GM21723 (cell line): ENCODE measurements around the gene RTF2.
A peak's percentile ranks its signal among the peaks of the same experiment; 100 is the strongest.
"Not testable (repeated sequence)": the region's sequence is repeated elsewhere in the genome, so short reads cannot be mapped to it uniquely, and the experiment has no call there.

Experiments
- ATAC-seq: cut with Tn5 transposase; IDR thresholded peaks from one replicate; pipeline ENCODE4 v1.9.1; 2021; ENCODE audit warnings: mild to moderate bottlenecking, moderate library complexity; ENCODE audit not compliant: unreplicated experiment

RTF2 gene

DNA sequence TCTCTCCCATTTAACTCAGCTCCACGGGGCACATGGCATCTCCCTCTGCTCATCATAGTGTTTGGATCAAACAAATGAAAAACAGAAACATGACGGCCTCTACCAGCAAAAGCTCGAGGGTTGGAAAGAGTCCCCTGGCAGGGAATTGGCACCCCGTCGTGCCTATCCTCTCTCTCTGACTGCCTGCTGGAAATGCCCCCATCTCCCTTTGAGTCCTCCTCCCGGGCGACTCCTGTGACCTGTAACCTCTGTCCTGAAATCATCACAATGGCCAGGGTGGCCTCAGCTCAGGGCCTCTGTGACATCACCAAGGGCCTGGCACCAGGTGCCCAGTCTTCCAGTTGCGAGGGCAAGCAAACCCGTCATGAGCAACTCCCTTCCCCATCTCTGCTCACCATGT, 64.5 kb downstream of the RTF2 start, which contains the start of gene FAM209B:
TSS of gene FAM209B (plus strand) at position 301 of the 400 bp plus-strand sequence. CDS start at position 397, 96 bp downstream.
- not testable (repeated sequence) for ATAC-seq

DNA sequence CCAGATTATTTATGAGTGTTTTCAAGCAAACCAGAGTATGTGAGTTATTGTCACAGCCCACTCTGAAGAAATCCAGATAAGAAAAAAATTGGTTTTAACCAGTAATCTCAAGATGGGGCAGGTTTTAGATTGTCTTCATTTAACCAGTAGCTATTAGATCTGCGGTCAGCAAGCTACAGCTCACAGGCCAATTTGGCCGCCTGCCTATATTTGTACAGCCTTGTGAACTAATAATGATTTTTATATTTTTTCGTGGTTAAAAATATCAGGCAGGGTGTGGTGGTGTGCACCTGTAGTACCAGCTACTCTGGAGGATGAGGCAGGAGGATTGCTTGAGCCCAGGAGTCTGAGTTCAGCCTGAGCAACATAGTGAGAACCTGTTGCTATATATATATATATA, 69.6 kb downstream of the RTF2 start:
- no peak for ATAC-seq

DNA sequence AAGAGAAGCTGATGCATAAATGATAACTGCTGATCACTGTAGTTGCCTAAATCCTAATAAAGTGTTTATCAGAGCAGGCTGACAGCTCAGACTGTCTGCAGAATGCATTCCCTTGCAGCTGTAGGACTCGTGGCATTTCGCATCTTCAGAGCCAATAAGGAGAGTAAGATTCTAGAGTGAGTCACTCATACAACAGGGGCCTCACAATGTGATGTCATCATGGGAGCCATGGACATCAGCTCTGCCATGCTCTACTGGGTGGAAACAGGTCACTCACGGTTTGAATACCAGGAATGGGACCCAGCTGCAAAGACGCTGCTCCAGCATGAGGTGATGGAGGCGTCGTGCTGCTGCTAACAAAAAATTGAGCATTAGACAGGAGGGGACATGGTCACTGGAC, 72.0 kb downstream of the RTF2 start:
- no peak for ATAC-seq

DNA sequence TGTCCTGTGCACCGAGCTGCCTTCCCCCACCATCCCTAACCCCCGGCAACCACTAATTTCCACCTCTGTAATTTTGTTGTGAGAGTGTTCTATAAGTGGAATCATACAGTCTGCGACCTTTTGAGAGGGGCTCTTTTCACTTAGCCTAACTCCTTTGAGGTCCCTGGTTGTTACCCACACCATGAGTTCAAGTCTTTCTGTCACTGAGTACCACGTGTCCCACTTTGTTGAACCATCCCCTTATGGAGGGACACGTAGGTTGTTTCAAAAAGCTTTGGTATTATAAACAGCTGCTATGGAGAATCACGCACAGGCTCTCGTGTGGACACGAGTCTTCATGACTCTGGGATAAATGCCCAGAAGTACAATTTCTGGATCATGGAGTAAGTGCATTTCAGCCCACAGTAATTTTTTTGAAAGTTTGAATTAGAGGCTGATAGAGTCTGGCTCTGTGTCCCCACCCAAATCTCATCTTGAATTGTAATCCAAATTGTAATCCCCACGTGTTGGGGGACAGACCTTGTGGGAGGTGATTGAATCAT, 74.1 kb downstream of the RTF2 start:
- no peak for ATAC-seq

DNA sequence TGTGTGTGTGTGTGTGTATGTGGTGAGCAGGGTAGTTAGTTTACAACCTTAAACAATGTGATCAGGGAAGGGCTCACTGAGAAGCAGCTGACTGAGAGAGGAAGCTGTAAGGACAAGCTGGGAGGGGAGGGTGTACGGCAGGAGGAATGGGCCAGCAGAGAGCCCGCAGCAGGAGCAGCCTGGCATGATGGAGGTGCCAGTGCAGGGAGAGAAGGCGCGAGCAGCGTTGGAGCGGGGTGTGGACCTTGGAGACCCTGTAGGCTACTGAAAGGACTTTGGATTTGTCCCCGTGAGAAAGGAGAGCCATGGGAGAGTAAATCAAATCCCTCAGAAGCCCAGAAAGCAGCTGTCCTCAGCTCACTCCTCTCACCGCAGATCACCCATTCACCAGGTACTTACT, 83.1 kb downstream of the RTF2 start:
- no peak for ATAC-seq

DNA sequence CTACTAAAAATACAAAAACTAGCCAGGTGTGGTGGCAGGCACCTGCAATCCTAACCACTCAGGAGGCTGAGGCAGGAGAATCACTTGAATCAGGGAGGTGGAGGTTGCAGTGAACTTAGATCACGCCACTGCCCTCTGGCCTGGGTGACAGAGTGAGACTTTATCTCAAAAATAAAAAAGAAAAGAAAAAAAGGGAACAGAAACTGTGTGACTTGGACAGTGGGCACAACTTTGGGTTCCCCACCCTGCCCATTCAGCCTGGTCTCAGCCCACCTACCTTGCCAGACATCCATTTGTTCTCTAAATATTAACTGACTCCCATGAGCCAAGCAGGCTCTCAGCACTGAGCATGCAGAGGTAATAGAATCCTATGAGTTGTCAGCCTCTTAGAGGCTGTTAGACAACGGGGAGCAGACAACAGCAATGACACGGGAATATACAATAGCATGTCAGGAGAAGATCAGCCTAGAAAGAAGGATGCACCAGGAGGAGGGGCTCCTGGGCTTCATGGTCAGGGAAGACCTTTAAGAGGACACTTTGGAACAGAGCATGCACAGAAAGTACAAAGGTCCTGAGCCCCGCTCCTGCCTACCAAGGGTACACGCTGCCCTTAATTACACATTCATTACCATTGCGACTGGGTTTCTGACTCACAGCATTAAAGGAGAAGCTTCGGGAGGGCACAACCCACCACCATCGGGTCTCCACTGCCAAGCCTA, 84.6 kb downstream of the RTF2 start:
- ATAC-seq = no peak

DNA sequence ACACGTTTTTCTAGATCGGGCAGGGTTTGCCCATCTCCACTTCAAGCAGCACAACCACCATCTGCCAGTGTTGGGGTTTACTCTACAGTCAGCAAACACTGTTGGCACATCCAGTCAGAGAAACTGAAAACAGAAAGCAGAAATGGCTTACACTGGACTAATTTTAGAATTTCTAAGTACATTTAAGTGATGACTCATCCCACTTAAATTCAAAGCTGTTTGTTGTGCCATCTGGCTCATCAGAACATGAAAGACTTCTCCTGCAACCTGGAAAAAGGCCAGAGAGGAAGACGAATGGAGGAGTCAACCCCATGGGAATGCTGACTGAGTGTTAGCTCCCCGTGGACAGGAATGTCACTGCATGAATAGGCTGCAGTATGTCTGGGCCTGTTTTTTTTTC, 86.4 kb downstream of the RTF2 start:
- ATAC-seq = peak; percentile 90

DNA sequence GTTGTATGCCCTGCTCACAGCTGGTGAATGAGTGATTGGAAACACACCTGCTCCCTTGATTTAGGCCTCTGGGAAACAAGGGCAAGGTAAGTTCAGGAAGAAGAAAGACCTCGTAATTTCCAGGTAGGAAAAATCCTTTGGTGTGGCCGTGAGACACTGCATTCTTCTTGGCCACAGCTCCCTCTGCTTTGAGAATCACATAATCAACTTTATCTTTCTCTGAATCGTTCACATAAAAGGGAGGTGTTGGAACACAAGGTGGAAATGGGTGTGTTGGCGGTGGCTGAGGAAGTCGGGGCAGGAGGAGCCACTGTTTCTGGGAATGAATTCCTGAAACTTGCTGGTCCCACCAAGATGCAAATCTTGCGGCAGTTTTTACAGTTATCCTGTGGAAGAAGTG, 90.5 kb downstream of the RTF2 start:
- ATAC-seq = no peak

DNA sequence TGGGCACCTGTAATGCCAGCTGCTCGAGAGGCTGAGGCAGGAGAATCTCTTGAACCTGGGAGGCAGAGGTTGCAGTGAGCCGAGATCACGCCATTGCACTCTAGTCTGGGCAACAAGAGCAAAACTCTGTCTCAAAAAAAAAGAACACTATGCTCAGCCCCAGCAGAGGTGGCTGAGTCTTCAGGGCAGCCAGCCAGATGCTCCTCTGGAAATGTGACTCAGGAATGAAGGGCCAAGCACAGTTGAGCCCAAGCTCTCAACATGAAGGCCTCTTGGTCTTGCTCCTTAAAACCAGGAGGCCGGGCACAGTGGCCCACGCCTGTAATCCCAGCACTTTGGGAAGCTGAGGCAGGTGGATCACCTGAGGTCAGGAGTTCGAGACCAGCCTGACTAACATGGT, 96.1 kb downstream of the RTF2 start:
- not testable (repeated sequence) for ATAC-seq

DNA sequence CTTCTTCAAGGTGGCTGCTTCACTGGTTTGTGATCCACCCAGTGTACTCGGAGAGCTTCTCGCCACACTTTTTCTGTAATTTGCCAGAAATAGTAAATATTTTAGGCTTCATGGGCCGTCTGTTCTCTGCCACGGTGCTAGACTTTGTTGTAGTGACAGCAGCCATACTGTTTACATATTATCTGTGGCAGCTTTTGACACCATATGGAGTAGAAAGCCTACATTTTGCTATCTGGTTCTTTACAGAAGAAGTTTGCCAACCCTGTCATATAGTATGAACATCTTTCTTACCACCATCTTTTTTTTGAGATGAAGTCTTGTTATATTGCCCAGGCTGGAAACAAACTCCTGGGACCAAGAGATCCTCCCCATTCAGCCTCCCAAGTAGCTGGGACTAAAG, 97.1 kb downstream of the RTF2 start:
- no peak for ATAC-seq

DNA sequence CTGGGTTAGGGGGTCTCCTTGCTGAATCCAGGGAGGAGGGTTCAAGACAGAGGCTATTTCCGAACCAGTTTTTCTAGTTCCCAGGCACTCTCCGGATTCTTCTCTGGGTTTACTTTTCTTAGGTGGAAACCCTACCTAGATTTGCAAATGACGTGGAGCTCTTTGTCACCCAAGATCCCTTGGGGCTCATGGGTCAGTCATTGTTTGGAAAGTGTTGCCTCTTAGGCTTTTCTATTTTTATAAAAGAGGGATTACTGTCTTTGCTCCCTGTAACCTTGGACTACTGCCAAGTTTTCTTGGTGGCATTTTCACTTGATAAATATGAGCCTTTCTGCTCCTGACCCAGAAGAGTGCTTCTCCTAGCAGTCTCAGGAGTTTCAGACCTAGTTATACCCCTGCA, 98.2 kb downstream of the RTF2 start:
- ATAC-seq = no peak
